ENCODE results near the gene SAMD4B.

DNA sequence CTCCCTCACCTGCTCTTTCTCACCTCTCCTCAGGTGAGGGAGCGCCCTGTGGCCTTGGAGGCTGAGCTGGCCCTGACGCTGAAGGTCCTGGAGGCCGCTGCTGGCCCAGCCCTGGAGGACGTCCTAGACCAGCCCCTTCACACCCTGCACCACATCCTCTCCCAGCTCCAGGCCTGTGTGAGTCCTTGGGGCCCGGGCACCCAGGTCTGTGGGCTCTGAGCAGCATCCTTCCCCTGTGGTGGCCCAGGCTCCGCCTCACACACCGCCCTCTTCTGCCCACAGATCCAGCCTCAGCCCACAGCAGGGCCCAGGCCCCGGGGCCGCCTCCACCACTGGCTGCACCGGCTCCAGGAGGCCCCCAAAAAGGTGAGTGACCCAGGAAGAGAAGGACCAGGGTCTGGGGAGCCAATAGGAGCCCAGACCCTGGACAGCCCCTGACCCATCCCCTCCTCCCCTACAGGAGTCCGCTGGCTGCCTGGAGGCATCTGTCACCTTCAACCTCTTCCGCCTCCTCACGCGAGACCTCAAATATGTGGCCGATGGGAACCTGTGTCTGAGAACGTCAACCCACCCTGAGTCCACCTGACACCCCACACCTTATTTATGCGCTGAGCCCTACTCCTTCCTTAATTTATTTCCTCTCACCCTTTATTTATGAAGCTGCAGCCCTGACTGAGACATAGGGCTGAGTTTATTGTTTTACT, 44.1 kb upstream of the SAMD4B start:
- TF ChIP-seq, protein P1, sequence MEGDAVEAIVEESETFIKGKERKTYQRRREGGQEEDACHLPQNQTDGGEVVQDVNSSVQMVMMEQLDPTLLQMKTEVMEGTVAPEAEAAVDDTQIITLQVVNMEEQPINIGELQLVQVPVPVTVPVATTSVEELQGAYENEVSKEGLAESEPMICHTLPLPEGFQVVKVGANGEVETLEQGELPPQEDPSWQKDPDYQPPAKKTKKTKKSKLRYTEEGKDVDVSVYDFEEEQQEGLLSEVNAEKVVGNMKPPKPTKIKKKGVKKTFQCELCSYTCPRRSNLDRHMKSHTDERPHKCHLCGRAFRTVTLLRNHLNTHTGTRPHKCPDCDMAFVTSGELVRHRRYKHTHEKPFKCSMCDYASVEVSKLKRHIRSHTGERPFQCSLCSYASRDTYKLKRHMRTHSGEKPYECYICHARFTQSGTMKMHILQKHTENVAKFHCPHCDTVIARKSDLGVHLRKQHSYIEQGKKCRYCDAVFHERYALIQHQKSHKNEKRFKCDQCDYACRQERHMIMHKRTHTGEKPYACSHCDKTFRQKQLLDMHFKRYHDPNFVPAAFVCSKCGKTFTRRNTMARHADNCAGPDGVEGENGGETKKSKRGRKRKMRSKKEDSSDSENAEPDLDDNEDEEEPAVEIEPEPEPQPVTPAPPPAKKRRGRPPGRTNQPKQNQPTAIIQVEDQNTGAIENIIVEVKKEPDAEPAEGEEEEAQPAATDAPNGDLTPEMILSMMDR (IDR thresholded peaks at IDR 0.05), result no peak
- TF ChIP-seq POLR2AphosphoS5 (IDR thresholded peaks at IDR 0.05), result no peak
